H9 (cell line): ENCODE data around the gene HOXA9. TPM values are rescaled to one million over a fixed set of nuclear protein-coding genes. Genes with fewer than 3 reads are reported as not detected.

Source experiments
- DNase-seq: peaks from one replicate; pipeline ENCODE4 v3.0.0-alpha.2; 2017
- H2AFZ ChIP-seq: one replicate; pipeline ENCODE4 v1.6.1; 2013; ENCODE audit warnings: mild to moderate bottlenecking, low read length, control low read depth, moderate library complexity
- H2AK5ac ChIP-seq: 2 replicates; pipeline ENCODE4 v1.6.1; 2013; ENCODE audit warnings: low read length, control low read depth, mixed read lengths; ENCODE audit not compliant: insufficient read length
- H2BK120ac ChIP-seq: one replicate; pipeline ENCODE4 v1.6.1; 2013; ENCODE audit warnings: low read depth, mild to moderate bottlenecking, low read length, control low read depth, inconsistent platforms; ENCODE audit not compliant: poor library complexity, severe bottlenecking
- H2BK12ac ChIP-seq: 2 replicates; pipeline ENCODE4 v1.6.1; 2013; ENCODE audit warnings: low read length, control low read depth, mixed read lengths, low read depth; ENCODE audit not compliant: insufficient read length
- H2BK15ac ChIP-seq: 2 replicates; pipeline ENCODE4 v1.6.1; 2013; ENCODE audit warnings: low read depth, low read length, control low read depth
- H2BK20ac ChIP-seq: one replicate; pipeline ENCODE4 v1.6.1; 2013; ENCODE audit warnings: low read depth, mild to moderate bottlenecking, low read length, control low read depth, inconsistent platforms; ENCODE audit not compliant: poor library complexity, severe bottlenecking
- H2BK5ac ChIP-seq: 2 replicates; pipeline ENCODE4 v1.6.1; 2013; ENCODE audit warnings: low read length, control low read depth, mixed read lengths; ENCODE audit not compliant: insufficient read length
- H3K14ac ChIP-seq: 2 replicates; pipeline ENCODE4 v1.6.1; 2013; ENCODE audit warnings: low read length, control low read depth; ENCODE audit not compliant: insufficient read depth
- H3K18ac ChIP-seq: 2 replicates; pipeline ENCODE4 v1.6.1; 2013; ENCODE audit warnings: low read depth, mild to moderate bottlenecking, mixed read lengths, low read length, control low read depth; ENCODE audit not compliant: insufficient read length
- H3K23ac ChIP-seq: 2 replicates; pipeline ENCODE4 v1.6.1; 2013; ENCODE audit warnings: low read length, control low read depth, mixed read lengths, low read depth; ENCODE audit not compliant: insufficient read length
- H3K23me2 ChIP-seq: 2 replicates; pipeline ENCODE4 v1.6.1; 2013; ENCODE audit warnings: low read depth, mild to moderate bottlenecking, mixed read lengths, low read length, control low read depth; ENCODE audit not compliant: insufficient read length, poor library complexity, severe bottlenecking
- H3K27ac ChIP-seq: 2 replicates; pipeline ENCODE4 v1.5.1; 2013; ENCODE audit warnings: low read length, control low read depth, mixed read lengths, low read depth; ENCODE audit not compliant: insufficient read length
- H3K27me3 ChIP-seq: 2 replicates; pipeline ENCODE4 v1.6.1; 2013; ENCODE audit warnings: low read length, control low read depth, inconsistent platforms; ENCODE audit not compliant: insufficient read depth
- H3K4ac ChIP-seq: 2 replicates; pipeline ENCODE4 v1.6.1; 2013; ENCODE audit warnings: low read depth, mild to moderate bottlenecking, control low read depth, inconsistent platforms, low read length, moderate library complexity
- H3K4me1 ChIP-seq: 2 replicates; pipeline ENCODE4 v1.6.1; 2013; ENCODE audit warnings: low read length, control low read depth, inconsistent platforms; ENCODE audit not compliant: insufficient read depth
- H3K4me2 ChIP-seq: 2 replicates; pipeline ENCODE4 v1.6.1; 2013; ENCODE audit warnings: low read length, control low read depth, mixed read lengths; ENCODE audit not compliant: insufficient read length, insufficient read depth
- H3K56ac ChIP-seq: 2 replicates; pipeline ENCODE4 v1.6.1; 2013; ENCODE audit warnings: low read depth, mild to moderate bottlenecking, mixed read lengths, low read length, control low read depth; ENCODE audit not compliant: insufficient read length
- H3K79me1 ChIP-seq: 2 replicates; pipeline ENCODE4 v1.6.1; 2013; ENCODE audit warnings: low read depth, mild to moderate bottlenecking, moderate library complexity, low read length, control low read depth, inconsistent platforms; ENCODE audit not compliant: insufficient read depth, poor library complexity, severe bottlenecking
- H3K79me2 ChIP-seq: 2 replicates; pipeline ENCODE4 v1.6.1; 2013; ENCODE audit warnings: low read length, control low read depth, inconsistent platforms; ENCODE audit not compliant: insufficient read depth
- H3K9ac ChIP-seq: 2 replicates; pipeline ENCODE4 v1.6.1; 2013; ENCODE audit warnings: low read length, control low read depth, mixed read lengths; ENCODE audit not compliant: insufficient read length; ENCODE audit errors: extremely low read depth
- H3K9me3 ChIP-seq: one replicate; pipeline ENCODE4 v1.6.1; 2013; ENCODE audit warnings: low read depth, low read length, inconsistent platforms; ENCODE audit not compliant: control insufficient read depth
- H3T11ph ChIP-seq: one replicate; pipeline ENCODE4 v1.6.1; 2013; ENCODE audit warnings: mild to moderate bottlenecking, low read length, control low read depth, inconsistent platforms
- H4K20me1 ChIP-seq: one replicate; pipeline ENCODE4 v1.6.1; 2013; ENCODE audit not compliant: control insufficient read depth, insufficient read length, insufficient read depth
- H4K5ac ChIP-seq: 2 replicates; pipeline ENCODE4 v1.6.1; 2013; ENCODE audit warnings: low read depth, mild to moderate bottlenecking, mixed read lengths, low read length, control low read depth; ENCODE audit not compliant: insufficient read length
- H4K8ac ChIP-seq: replicated peaks from 2 replicates; pipeline ENCODE4 v1.6.1; 2013; ENCODE audit warnings: low read length, control low read depth, mixed read lengths, low read depth; ENCODE audit not compliant: insufficient read length
- H4K91ac ChIP-seq: 2 replicates; pipeline ENCODE4 v1.6.1; 2013; ENCODE audit warnings: low read depth, mild to moderate bottlenecking, moderate library complexity, mixed read lengths, low read length, control low read depth; ENCODE audit not compliant: insufficient read length
- H3K27ac Mint-ChIP-seq, 3 experiments: 2 replicates in 2 of 3; 3 replicates in 1 of 3; pipeline ENCODE4 v1.8.0; 2020 to 2021; ENCODE audit warnings: mixed read lengths in 3 of 3, mild to moderate bottlenecking in 1 of 3, moderate library complexity in 1 of 3
- H3K27me3 Mint-ChIP-seq: 2 replicates; pipeline ENCODE4 v1.8.0; 2021; ENCODE audit warnings: low read depth, mild to moderate bottlenecking, moderate library complexity, mixed read lengths
- H3K36me3 Mint-ChIP-seq, 3 experiments: 2 replicates in 2 of 3; 3 replicates in 1 of 3; pipeline ENCODE4 v1.8.0; 2020 to 2021; ENCODE audit warnings: low read depth in 3 of 3, mixed read lengths in 3 of 3; ENCODE audit not compliant: insufficient read depth in 1 of 3
- H3K4me1 Mint-ChIP-seq, 2 experiments: 2 replicates each; pipeline ENCODE4 v1.8.0; 2020; ENCODE audit warnings: mixed read lengths in 2 of 2
- H3K4me3 Mint-ChIP-seq, 2 experiments: 2 replicates in 1 of 2; 3 replicates in 1 of 2; pipeline ENCODE4 v1.8.0; 2020 to 2021; ENCODE audit warnings: mild to moderate bottlenecking in 2 of 2, mixed read lengths in 2 of 2, moderate library complexity in 1 of 2
- H3K9me3 Mint-ChIP-seq, 2 experiments: 2 replicates in 1 of 2; 3 replicates in 1 of 2; pipeline ENCODE4 v1.8.0; 2020; ENCODE audit warnings: mild to moderate bottlenecking in 2 of 2, mixed read lengths in 2 of 2, moderate library complexity in 1 of 2
- CTCF ChIP-seq: fragments of 200-600 bp; sonication (generic); conservative IDR thresholded peaks from 3 replicates; pipeline ENCODE4 v1.8.0; 2021; ENCODE audit warnings: antibody characterized with exemption, mild to moderate bottlenecking
- WGBS: extraction: QIAGEN DNeasy Blood & Tissue Kit; methylation state at CpG from one replicate; pipeline ENCODE4 v1.1.7; 2013; ENCODE audit warnings: missing lambda C conversion rate, low lambda C conversion rate, mixed read lengths; ENCODE audit not compliant: insufficient read length; ENCODE audit errors: extremely low coverage; 5-methylcytosine and 5-hydroxymethylcytosine counted together
- total RNA-seq: library from RNA; stranded (reverse); gene quantifications from 2 replicates; pipeline ENCODE4 v1.2.1, GENCODE V29; 2021

HOXA9 gene
- total RNA-seq, 1 experiment from 2014 or later: not detected

- H3K14ac ChIP-seq: no peak overlapping the region
- WGBS: no CpG with 5 or more reads among the region's 14 CpGs
- Mint-ChIP-seq H3K27ac (no peak overlapping the region), H3K9me3 (peaks cover 9 to 13% of the 10 kb centered on the region in 2 experiments; a peak in 4 of 5 replicates), H3K36me3 (peaks cover 0 to 5% (median 0%) of the 10 kb centered on the region in 3 experiments; a peak in 1 of 7 replicates), H3K4me3 (no peak overlapping the region), H3K4me1 (peaks cover 0 to 12% of the 10 kb centered on the region in 2 experiments; a peak in 1 of 4 replicates), H3K27me3 (peaks cover 100% of the 10 kb centered on the region)
- no peak overlapping the region for H3K9ac ChIP-seq
- no peaks in the 10 kb centered on the region for H3K79me2 ChIP-seq
- H3K56ac ChIP-seq: no peak overlapping the region
- H3K27ac ChIP-seq: no peak overlapping the region
- peaks cover 2% of the 10 kb centered on the region for H4K20me1 ChIP-seq
- DNase-seq: no peak
- H4K5ac ChIP-seq: no peak overlapping the region
- no peak overlapping the region for H2AFZ ChIP-seq
- H3K23me2 ChIP-seq: no peaks in the 10 kb centered on the region
- H3K4me2 ChIP-seq: no peak overlapping the region
- H2BK5ac ChIP-seq: no peak overlapping the region
- no peak for TF ChIP-seq CTCF
- no peak overlapping the region for H2BK20ac ChIP-seq
- no peak overlapping the region for H2AK5ac ChIP-seq
- no peak overlapping the region for H3K18ac ChIP-seq
- H3T11ph ChIP-seq: no peak overlapping the region
- H4K8ac ChIP-seq: no peak overlapping the region
- no peaks in the 10 kb centered on the region for H3K9me3 ChIP-seq
- H4K91ac ChIP-seq: no peak overlapping the region
- H3K4ac ChIP-seq: no peak overlapping the region
- H3K79me1 ChIP-seq: no peaks in the 10 kb centered on the region
- no peak overlapping the region for H2BK120ac ChIP-seq
- no peak overlapping the region for H2BK12ac ChIP-seq
- no peak overlapping the region for H3K23ac ChIP-seq
- H2BK15ac ChIP-seq: no peak overlapping the region
- no peaks in the 10 kb centered on the region for H3K4me1 ChIP-seq
- peaks cover 100% of the 10 kb centered on the region for H3K27me3 ChIP-seq
Measured at GRCh38 chr7:27123007-27123476, 42.3 kb downstream of the HOXA9 start.
